Posterior vena cava (tissue), 2 donors: ENCODE measurements around the gene CNIH1. TPM values are rescaled to one million over a fixed set of nuclear protein-coding genes. Genes with fewer than 3 reads are reported as not detected.
"Not testable (repeated sequence)": the region's sequence is repeated elsewhere in the genome, so short reads cannot be mapped to it uniquely, and the experiment has no call there.

ENCODE experiments used
- DNase-seq: peaks from one replicate; pipeline ENCODE4 v3.0.0-alpha.2; 2020; ENCODE audit warnings: low spot score
- intact Hi-C, 2 donors: fragments of 100-400 bp; cut with DNase I; formaldehyde crosslinking; loops; one replicate each; pipeline versions ENCODE4 v1.14.1 to v1.14.2; 2022 to 2023
- total RNA-seq, 2 donors: library from RNA; stranded (reverse); fragmentation: NEBNext Ultra II Directional; extraction: Animal tissue kit (Norgen Biotek cat#: 25700); gene quantifications; one replicate each; pipeline ENCODE4 v1.2.1, GENCODE V29; 2021
- donor health status: DM: yes; HTN: yes; CAD: no.
- donor health status: DM: yes; HTN: yes; CAD: no.

CNIH1 gene
- total RNA-seq, 2 donors from 2014 or later = 104 to 110 TPM

- intact Hi-C loops = no loop called here
- no peak for DNase-seq
Measured at GRCh38 chr14:54440476-54440872, 700 bp downstream of the CNIH1 start.

GRCh38 chr14:54440037-54440436 lies 1.1 kb downstream of the CNIH1 start:
- intact Hi-C loops = no loop called here

GRCh38 chr14:54438703-54439102 lies 2.5 kb downstream of the CNIH1 start:
- no peak for DNase-seq
- intact Hi-C loops = no loop called here

More at GRCh38 chr14:54440037-54440436, 1.1 kb downstream of the CNIH1 start:
- DNase-seq = no peak

GRCh38 chr14:54437954-54438353 lies 3.2 kb downstream of the CNIH1 start:
- DNase-seq, intact Hi-C loops: not testable (repeated sequence)

- no peak for DNase-seq
- intact Hi-C loops = no loop called here
Measured at GRCh38 chr14:54435500-54435981, 5.6 kb downstream of the CNIH1 start.

GRCh38 chr14:54428527-54428926 lies 12.6 kb downstream of the CNIH1 start:
- no peak for DNase-seq
- intact Hi-C loops = no loop called here

GRCh38 chr14:54427871-54428270 lies 13.3 kb downstream of the CNIH1 start:
- intact Hi-C loops = no loop called here
- DNase-seq = no peak

GRCh38 chr14:54425537-54426274 lies 15.5 kb downstream of the CNIH1 start:
- intact Hi-C loops = no loop called here
- no peak for DNase-seq

GRCh38 chr14:54425068-54425467 lies 16.1 kb downstream of the CNIH1 start:
- intact Hi-C loops = no loop called here
- DNase-seq = no peak

- intact Hi-C loops = no loop called here
- DNase-seq = no peak
Measured at GRCh38 chr14:54424479-54424901, 16.7 kb downstream of the CNIH1 start.

- intact Hi-C loops = no loop called here
- no peak for DNase-seq
Measured at GRCh38 chr14:54423991-54424390, 17.2 kb downstream of the CNIH1 start.

GRCh38 chr14:54420478-54421142 lies 20.6 kb downstream of the CNIH1 start:
- intact Hi-C loops = no loop called here
- DNase-seq = no peak

GRCh38 chr14:54411371-54411770 lies 29.8 kb downstream of the CNIH1 start:
- intact Hi-C loops = no loop called here
- DNase-seq = no peak

- intact Hi-C loops = no loop called here
- DNase-seq = no peak
Measured at GRCh38 chr14:54410215-54410614, 31.0 kb downstream of the CNIH1 start.

GRCh38 chr14:54403401-54404005 lies 37.7 kb downstream of the CNIH1 start:
- DNase-seq, intact Hi-C loops: not testable (repeated sequence)

GRCh38 chr14:54399560-54399959 lies 41.6 kb downstream of the CNIH1 start:
- DNase-seq = no peak
- intact Hi-C loops = no loop called here

- peak; percentile 99 for DNase-seq
- intact Hi-C loops = no loop called here
Measured at GRCh38 chr14:54396493-54397335, 44.5 kb downstream of the CNIH1 start, which contains the start of gene CDKN3. TSS of gene CDKN3 (plus strand) at chr14:54397007. CDS start at chr14:54397069, 62 bp downstream.

GRCh38 chr14:54396183-54396492 lies 45.0 kb downstream of the CNIH1 start:
- intact Hi-C loops = no loop called here
- DNase-seq = no peak

GRCh38 chr14:54395716-54396115 lies 45.5 kb downstream of the CNIH1 start:
- no peak for DNase-seq
- intact Hi-C loops = no loop called here

- intact Hi-C loops = no loop called here
- DNase-seq = no peak
Measured at GRCh38 chr14:54395284-54395683, 45.9 kb downstream of the CNIH1 start.
